H1 (cell line): ENCODE measurements around the gene ALPK3. TPM values are rescaled to one million over a fixed set of nuclear protein-coding genes. Genes with fewer than 3 reads are reported as not detected.

Experiments
- CTCF ChIA-PET: fragments of 300-600 bp; sonication (Branson Sonifier 250); formaldehyde crosslinking; loops from one replicate; lab custom pipeline; 2021; ENCODE audit not compliant: partially characterized antibody; lab: Charles Lee
- POLR2A ChIA-PET: fragments of 300-600 bp; sonication (Branson Sonifier 250); formaldehyde crosslinking; loops from one replicate; lab custom pipeline; 2021; ENCODE audit warnings: inconsistent platforms; ENCODE audit not compliant: partially characterized antibody; lab: Charles Lee
- DNase-seq, 2 experiments: peaks; one replicate each; pipeline versions ENCODE4 v3.0.0 to v3.0.0-alpha.2; 2010 to 2022; ENCODE audit warnings: low spot score in 2 of 2, low read depth in 1 of 2, mixed read lengths in 1 of 2
- FAIRE-seq: peaks from 2 replicates; lab custom pipeline; 2011; peaks lifted over from hg19 to GRCh38; lab: Jason Lieb, UNC
- H2AFZ ChIP-seq: 2 replicates; pipeline ENCODE4 v1.8.1; 2012; ENCODE audit warnings: low read length, inconsistent platforms
- H2AK5ac ChIP-seq: 2 replicates; pipeline ENCODE4 v1.6.1; 2013; ENCODE audit warnings: low read depth, low read length
- H2BK120ac ChIP-seq: replicated peaks from 2 replicates; pipeline ENCODE3; 2013; ENCODE audit warnings: low read depth, low read length, inconsistent platforms
- H2BK12ac ChIP-seq: 2 replicates; pipeline ENCODE4 v1.6.1; 2013; ENCODE audit warnings: low read depth, low read length
- H2BK15ac ChIP-seq: 2 replicates; pipeline ENCODE4 v1.6.1; 2013; ENCODE audit warnings: low read length
- H2BK20ac ChIP-seq: 2 replicates; pipeline ENCODE4 v1.6.1; 2013; ENCODE audit warnings: low read length
- H2BK5ac ChIP-seq: 2 replicates; pipeline ENCODE4 v1.6.1; 2013; ENCODE audit warnings: low read depth, low read length
- H3K14ac ChIP-seq: 2 replicates; pipeline ENCODE4 v1.6.1; 2013; ENCODE audit warnings: inconsistent platforms; ENCODE audit not compliant: insufficient read length
- H3K18ac ChIP-seq: 2 replicates; pipeline ENCODE4 v1.6.1; 2013; ENCODE audit warnings: low read length; ENCODE audit errors: extremely low read depth
- H3K23ac ChIP-seq: 2 replicates; pipeline ENCODE4 v1.6.1; 2013; ENCODE audit warnings: inconsistent platforms; ENCODE audit not compliant: insufficient read length
- H3K23me2 ChIP-seq: 2 replicates; pipeline ENCODE4 v1.6.1; 2013; ENCODE audit warnings: low read depth, low read length
- H3K27ac ChIP-seq: 2 replicates; pipeline ENCODE4 v1.6.1; 2011; ENCODE audit warnings: low read depth, low read length, inconsistent platforms
- H3K27me3 ChIP-seq, 4 experiments: replicated peaks in 1 of 4; 1 replicate in 1 of 4; 2 replicates in 3 of 4; pipeline versions ENCODE4 v1.6.1 to v1.8.1; 2011 to 2013; ENCODE audit warnings: low read length in 3 of 4, mild to moderate bottlenecking in 3 of 4, inconsistent platforms in 2 of 4, mixed read lengths in 2 of 4, moderate library complexity in 1 of 4; ENCODE audit not compliant: control insufficient read depth in 3 of 4, insufficient read depth in 3 of 4; ENCODE audit errors: extremely low read depth in 1 of 4
- H3K36me3 ChIP-seq, 4 experiments: 2 replicates each; pipeline versions ENCODE4 v1.6.1 to v1.8.1; 2011 to 2013; ENCODE audit warnings: mild to moderate bottlenecking in 4 of 4, low read length in 3 of 4, moderate library complexity in 2 of 4, control low read depth in 1 of 4, inconsistent platforms in 1 of 4; ENCODE audit not compliant: insufficient read depth in 4 of 4, control insufficient read depth in 2 of 4
- H3K4ac ChIP-seq: replicated peaks from 2 replicates; pipeline ENCODE3; 2013; ENCODE audit warnings: low read length, low read depth, mixed read lengths, inconsistent platforms; ENCODE audit not compliant: insufficient read length
- H3K4me1 ChIP-seq, 4 experiments: replicated peaks in 1 of 4; 1 replicate in 1 of 4; 2 replicates in 3 of 4; pipeline versions ENCODE4 v1.6.1 to v1.8.1; 2011 to 2013; ENCODE audit warnings: low read length in 3 of 4, inconsistent platforms in 2 of 4, mixed read lengths in 1 of 4; ENCODE audit not compliant: insufficient read depth in 4 of 4, control insufficient read depth in 3 of 4
- H3K4me2 ChIP-seq, 2 experiments: 2 replicates each; pipeline versions ENCODE4 v1.6.1 to v1.8.1; 2011 to 2013; ENCODE audit warnings: low read depth in 2 of 2, low read length in 2 of 2, control low read depth in 1 of 2, inconsistent platforms in 1 of 2, mild to moderate bottlenecking in 1 of 2; ENCODE audit not compliant: insufficient read depth in 1 of 2
- H3K4me3 ChIP-seq, 4 experiments: fragments of 200-600, 300-600 bp in 1 of 4; sonication (generic), shearing (Covaris generic), sonication (Bioruptor Twin) in 1 of 4; 2 replicates each; pipeline versions ENCODE4 v1.5.1 to v1.8.1; 2011 to 2016; ENCODE audit warnings: low read length in 4 of 4, low read depth in 3 of 4, control low read depth in 2 of 4, inconsistent platforms in 2 of 4, mild to moderate bottlenecking in 2 of 4, mixed read lengths in 1 of 4, moderate library complexity in 1 of 4; ENCODE audit not compliant: insufficient read depth in 2 of 4; ENCODE audit errors: extremely low read depth in 1 of 4
- H3K56ac ChIP-seq: replicated peaks from 2 replicates; pipeline ENCODE3; 2013; ENCODE audit warnings: low read depth, mild to moderate bottlenecking, mixed read lengths, low read length, inconsistent platforms; ENCODE audit not compliant: insufficient read length
- H3K79me1 ChIP-seq: 2 replicates; pipeline ENCODE4 v1.6.1; 2013; ENCODE audit warnings: low read depth, low read length, control low read depth
- H3K79me2 ChIP-seq, 2 experiments: 2 replicates each; pipeline versions ENCODE4 v1.6.1 to v1.8.1; 2012 to 2013; ENCODE audit warnings: low read length in 2 of 2, mild to moderate bottlenecking in 2 of 2, inconsistent platforms in 1 of 2; ENCODE audit not compliant: insufficient read depth in 2 of 2, control insufficient read depth in 1 of 2
- H3K9ac ChIP-seq, 4 experiments: replicated peaks in 1 of 4; 1 replicate in 1 of 4; 2 replicates in 3 of 4; pipeline versions ENCODE4 v1.6.1 to v1.8.1; 2011 to 2013; ENCODE audit warnings: low read depth in 3 of 4, low read length in 3 of 4, control low read depth in 2 of 4, mild to moderate bottlenecking in 2 of 4, moderate library complexity in 2 of 4, inconsistent platforms in 1 of 4; ENCODE audit errors: extremely low read depth in 1 of 4
- H3K9me3 ChIP-seq, 2 experiments: 2 replicates each; pipeline versions ENCODE4 v1.6.1 to v1.8.1; 2012 to 2013; ENCODE audit warnings: mild to moderate bottlenecking in 2 of 2, moderate library complexity in 2 of 2, control low read depth in 1 of 2, inconsistent platforms in 1 of 2, low read depth in 1 of 2, low read length in 1 of 2, mixed read lengths in 1 of 2; ENCODE audit not compliant: insufficient read depth in 2 of 2
- H4K20me1 ChIP-seq, 2 experiments: replicated peaks in 1 of 2; 2 replicates each; pipeline versions ENCODE3 to v1.8.1; 2011 to 2013; ENCODE audit warnings: inconsistent platforms in 2 of 2, low read length in 2 of 2, mild to moderate bottlenecking in 1 of 2; ENCODE audit not compliant: insufficient read depth in 2 of 2, control insufficient read depth in 1 of 2
- H4K5ac ChIP-seq: 2 replicates; pipeline ENCODE4 v1.6.1; 2013; ENCODE audit warnings: low read length, low read depth, mixed read lengths, inconsistent platforms; ENCODE audit not compliant: insufficient read length
- H4K8ac ChIP-seq: 2 replicates; pipeline ENCODE4 v1.8.0; 2013; ENCODE audit warnings: mild to moderate bottlenecking, moderate library complexity, low read length, inconsistent platforms; ENCODE audit not compliant: insufficient read depth; ENCODE audit errors: extremely low read depth
- H4K91ac ChIP-seq: replicated peaks from 2 replicates; pipeline ENCODE3; 2013; ENCODE audit warnings: low read length, mixed read lengths, inconsistent platforms; ENCODE audit not compliant: insufficient read length
- CHD1 ChIP-seq: IDR thresholded peaks from 2 replicates; pipeline ENCODE4 v1.6.1; 2012; ENCODE audit warnings: low read depth, low read length, improper control_type of control experiment
- HDAC2 ChIP-seq, 2 experiments: fragments of 300-600 bp in 1 of 2; sonication (generic) in 1 of 2; IDR thresholded peaks; 2 replicates each; pipeline ENCODE4 v1.6.1; 2011 to 2012; ENCODE audit warnings: low read depth in 2 of 2, low read length in 2 of 2, mild to moderate bottlenecking in 2 of 2, moderate library complexity in 2 of 2, borderline replicate concordance in 1 of 2, inconsistent platforms in 1 of 2
- RAD21 ChIP-seq, 2 experiments: IDR thresholded peaks in 1 of 2; conservative IDR thresholded peaks in 1 of 2; 2 replicates each; pipeline ENCODE4 v1.6.1; 2011; ENCODE audit warnings: low read depth in 2 of 2, low read length in 2 of 2, improper control_type of control experiment in 1 of 2, inconsistent platforms in 1 of 2, mild to moderate bottlenecking in 1 of 2, moderate library complexity in 1 of 2
- SIX5 ChIP-seq: IDR thresholded peaks from 2 replicates; pipeline ENCODE4 v1.6.1; 2011; ENCODE audit warnings: mild to moderate bottlenecking, low read depth, low read length
- WGBS, 2 experiments: shearing (Covaris generic) in 1 of 2; methylation state at CpG; one replicate each; pipeline versions ENCODE4 v1.1.6 to v1.1.7; 2013 to 2015; ENCODE audit warnings: low lambda C conversion rate in 2 of 2, mixed read lengths in 2 of 2, inconsistent platforms in 1 of 2, low coverage in 1 of 2, missing lambda C conversion rate in 1 of 2; ENCODE audit not compliant: insufficient replicate concordance in 2 of 2, insufficient coverage in 1 of 2, insufficient read length in 1 of 2; ENCODE audit errors: extremely low coverage in 1 of 2, missing lambda C conversion rate in 1 of 2; 5-methylcytosine and 5-hydroxymethylcytosine counted together
- polyA plus RNA-seq, 7 experiments: library from polyadenylated mRNA; depleted of rRNA in 3 of 7; stranded (reverse) in 5 of 7; unstranded in 2 of 7; fragments of >200 nt in 5 of 7; fragments of 200-250 nt in 2 of 7; gene quantifications; 1 replicate in 5 of 7; 2 replicates in 1 of 7; 4 replicates in 1 of 7; pipeline versions ENCODE4 v1.2.1 to v1.2.3, GENCODE V29; 2011 to 2013; ENCODE audit warnings: missing spikeins in 2 of 7, mixed read lengths in 2 of 7
- total RNA-seq: library from RNA; stranded (reverse); fragmentation: NEBNext Ultra II Directional; extraction: Animal tissue kit (Norgen Biotek cat#: 25700); gene quantifications from 2 replicates; pipeline ENCODE4 v1.2.1, GENCODE V29; 2021

ALPK3 gene
- total and polyA plus RNA-seq, 2 of the 8 experiments (the other 6 are each of a cell fraction or from before 2014, with no cell fraction given), result 4.4 to 19.2 TPM

DNA sequence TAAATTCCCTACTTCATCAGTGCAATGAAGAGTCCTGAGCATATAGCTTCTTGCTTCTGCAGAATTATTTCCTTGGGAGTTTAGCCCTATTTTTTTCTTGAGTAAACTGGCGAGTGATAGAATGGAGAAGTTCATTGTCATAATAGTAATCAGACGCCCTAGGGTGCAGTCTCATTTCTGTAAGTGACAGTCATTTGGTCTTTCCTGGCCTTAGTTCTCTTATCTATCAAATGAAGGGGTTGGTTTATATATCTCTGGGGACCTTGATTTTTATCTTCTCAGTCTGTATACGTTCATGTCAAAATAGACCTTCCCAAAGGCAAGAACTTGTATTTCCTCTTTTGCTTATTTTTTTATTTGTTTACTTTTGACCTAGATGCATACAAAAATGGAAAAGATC is 9.9 kb upstream of the ALPK3 start:
- no peak overlapping the region for H2AFZ ChIP-seq
- FAIRE-seq, result no peak
- H3K4ac ChIP-seq, result no peak overlapping the region
- H2BK15ac ChIP-seq, result no peak overlapping the region
- no peak overlapping the region for H4K8ac ChIP-seq
- H3K56ac ChIP-seq, result no peak overlapping the region
- no peak overlapping the region for H4K91ac ChIP-seq
- H3K9me3 ChIP-seq, result no peaks in the 10 kb centered on the region
- CTCF ChIA-PET, result interaction anchor here (0.7 to 4.7 kb wide), 3 partner anchors 12 to 109 kb away, joined by 3 to 22 read pairs (median 5); partner anchors contain the start of gene ALPK3
- H2BK12ac ChIP-seq, result no peak overlapping the region
- no peak overlapping the region for H3K14ac ChIP-seq
- no peak overlapping the region for H3K4me3 ChIP-seq
- H2BK120ac ChIP-seq, result no peak overlapping the region
- no peaks in the 10 kb centered on the region for H3K79me2 ChIP-seq
- H3K9ac ChIP-seq, result no peak overlapping the region
- H4K20me1 ChIP-seq, result no peaks in the 10 kb centered on the region
- no peaks in the 10 kb centered on the region for H3K4me1 ChIP-seq
- H3K23ac ChIP-seq, result no peak overlapping the region
- H3K27ac ChIP-seq, result no peak overlapping the region
- no peak for DNase-seq
- H3K23me2 ChIP-seq, result no peaks in the 10 kb centered on the region
- H2BK5ac ChIP-seq, result no peak overlapping the region
- no peak overlapping the region for H4K5ac ChIP-seq
- no peak overlapping the region for H3K4me2 ChIP-seq
- H3K18ac ChIP-seq, result no peak overlapping the region
- WGBS, 2 experiments, result 87% methylated on average over 3 of the region's 3 CpGs; no CpG with 5 or more reads in 1 of the 2 experiments
- no peak overlapping the region for H2BK20ac ChIP-seq
- no peaks in the 10 kb centered on the region for H3K27me3 ChIP-seq
- H3K36me3 ChIP-seq, result peaks cover 0 to 3% (median 0%) of the 10 kb centered on the region in 4 experiments; a peak in 2 of 8 replicates
- H3K79me1 ChIP-seq, result no peaks in the 10 kb centered on the region
- POLR2A ChIA-PET, result interaction anchor here (0.6 to 2.4 kb wide), 2 partner anchors 10 to 17 kb away, joined by 5 to 11 read pairs; partner anchors contain the start of gene ALPK3
- H2AK5ac ChIP-seq, result no peak overlapping the region
- TF ChIP-seq CHD1 (no peak), HDAC2 (IDR thresholded peaks at IDR 0.05; ENCODE audit: borderline replicate concordance in 1 of 2, low read depth in 2 of 2, low read length in 2 of 2) (no peak), RAD21 (IDR thresholded peaks at IDR 0.05 in 1 of 2, conservative IDR thresholded peaks at IDR 0.05 in 1 of 2; ENCODE audit: low read depth in 2 of 2, low read length in 2 of 2) (no peak), SIX5 (no peak)
